Panc1 (cell line): ENCODE data around the gene OSBPL10. TPM values are rescaled to one million over a fixed set of nuclear protein-coding genes. Genes with fewer than 3 reads are reported as not detected.

Experiments
- ATAC-seq: fragments of 200-7000 bp; cut with Tn5 transposase; 2 replicates; pipeline ENCODE4 v1.9.1; 2020; ENCODE audit warnings: mild to moderate bottlenecking, moderate library complexity
- BruUV-seq: library from RNA; stranded (reverse); fragments of 400-500 nt; replicated peaks from 2 replicates; lab custom pipeline; 2021; lab: Mats Ljungman, UMichigan
- CTCF ChIA-PET: fragments of 300-600 bp; sonication (Branson Sonifier 250); formaldehyde crosslinking; loops from one replicate; lab custom pipeline; 2022; ENCODE audit warnings: antibody characterized with exemption; lab: Charles Lee
- POLR2A ChIA-PET: fragments of 300-600 bp; sonication (Branson Sonifier 250); formaldehyde crosslinking; loops from one replicate; lab custom pipeline; 2022; ENCODE audit warnings: antibody characterized with exemption; lab: Charles Lee
- DNase-seq: peaks from one replicate; pipeline ENCODE4 v3.0.0-alpha.2; 2010; ENCODE audit warnings: low read depth, low spot score
- H3K27ac ChIP-seq: 2 replicates; pipeline ENCODE4 v1.5.1; 2011; ENCODE audit warnings: mild to moderate bottlenecking, low read length, inconsistent platforms
- H3K27me3 ChIP-seq: fragments of 200-500 bp; sonication (Bioruptor generic); 2 replicates; pipeline ENCODE4 v1.6.0; 2014; ENCODE audit warnings: low read length, inconsistent platforms; ENCODE audit not compliant: control insufficient read depth, insufficient read depth
- H3K36me3 ChIP-seq: fragments of 200-500 bp; sonication (Bioruptor generic); 2 replicates; pipeline ENCODE4 v1.5.1; 2014; ENCODE audit warnings: inconsistent platforms, mild to moderate bottlenecking, low read length, moderate library complexity; ENCODE audit not compliant: control insufficient read depth, insufficient read depth
- H3K4me1 ChIP-seq: 2 replicates; pipeline ENCODE4 v1.5.1; 2011; ENCODE audit warnings: inconsistent platforms, mild to moderate bottlenecking, low read length, moderate library complexity; ENCODE audit not compliant: control insufficient read depth, insufficient read depth
- H3K4me3 ChIP-seq, 2 experiments: 2 replicates each; pipeline ENCODE4 v1.5.1; 2011 to 2012; ENCODE audit warnings: low read depth in 2 of 2, low read length in 2 of 2, mild to moderate bottlenecking in 2 of 2, inconsistent platforms in 1 of 2, moderate library complexity in 1 of 2
- H3K9me3 ChIP-seq: fragments of 200-500 bp; sonication (Bioruptor generic); 2 replicates; pipeline ENCODE4 v1.5.1; 2014; ENCODE audit warnings: low read depth, mild to moderate bottlenecking, inconsistent platforms, low read length, moderate library complexity; ENCODE audit not compliant: control insufficient read depth, insufficient read depth
- POLR2AphosphoS5 ChIP-seq: IDR thresholded peaks from 2 replicates; pipeline ENCODE4 v1.6.1; 2012; ENCODE audit warnings: mild to moderate bottlenecking, low read depth, low read length, moderate library complexity
- SIN3A ChIP-seq: IDR thresholded peaks from 2 replicates; pipeline ENCODE4 v1.6.1; 2012; ENCODE audit warnings: low read depth, mild to moderate bottlenecking, low read length, moderate library complexity, borderline replicate concordance; ENCODE audit not compliant: insufficient read depth
- TCF7L2 ChIP-seq: IDR thresholded peaks from 2 replicates; pipeline ENCODE4 v1.6.1; 2011; ENCODE audit warnings: mild to moderate bottlenecking, low read depth, low read length, inconsistent platforms
- in situ Hi-C: cut with HindIII; loops from 2 replicates; pipeline ENCODE4 v1.10.0; 2016; ENCODE audit warnings: low sequenced_read_pairs, low pct_unique_long_range_greater_than_20kb
- intact Hi-C: fragments of 100-400 bp; cut with micrococcal nuclease; formaldehyde crosslinking; loops from one replicate; pipeline ENCODE4 v1.10.0; 2022; ENCODE audit not compliant: unreplicated experiment
- total RNA-seq: library from RNA; stranded (reverse); gene quantifications from one replicate; pipeline ENCODE4 v1.2.1, GENCODE V29; 2021; ENCODE audit not compliant: unreplicated experiment
- TF ChIP-seq, protein P1 (sequence below): fragments of 450-650 bp; IDR thresholded peaks from 2 replicates; pipeline ENCODE4 v1.5.1; 2017; ENCODE audit warnings: mild to moderate bottlenecking
- TF ChIP-seq, protein P2 (sequence below), 2 experiments: IDR thresholded peaks; 2 replicates each; pipeline ENCODE4 v1.6.1; 2011 to 2012; ENCODE audit warnings: low read depth in 2 of 2, control low read depth in 1 of 2, low read length in 1 of 2, mild to moderate bottlenecking in 1 of 2, moderate library complexity in 1 of 2; ENCODE audit not compliant: insufficient read depth in 1 of 2

The OSBPL10 gene
- total RNA-seq, 1 experiment from 2014 or later, result 88.1 TPM

DNA sequence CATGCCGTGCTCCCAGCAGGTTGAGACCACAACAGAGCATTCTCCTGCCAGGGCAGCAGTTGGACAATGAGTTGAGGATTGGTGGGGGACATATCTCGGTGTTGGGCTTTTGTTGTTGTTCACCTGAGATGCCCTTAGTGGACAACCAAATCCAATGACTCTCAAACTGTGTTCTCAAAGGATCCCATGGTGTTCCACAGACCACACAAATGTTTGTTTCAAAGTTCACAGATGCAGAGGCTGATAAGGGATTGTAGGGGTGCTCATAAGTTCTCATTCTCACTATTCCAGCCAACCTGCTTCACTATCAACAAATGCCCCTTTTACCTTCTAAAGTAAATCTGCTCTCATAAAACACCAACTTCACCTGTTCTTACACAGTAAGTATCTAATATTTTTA, 159.9 kb downstream of the OSBPL10 start:
- ATAC-seq (no peak), DNase-seq (no peak)
- intact Hi-C loops (no loop called here), in situ Hi-C loops (no loop called here)
- Histone ChIP-seq H3K36me3 (no peaks in the 10 kb centered on the region), H3K27ac (no peak overlapping the region), H3K4me1 (no peaks in the 10 kb centered on the region), H3K27me3 (no peaks in the 10 kb centered on the region), H3K9me3 (no peaks in the 10 kb centered on the region), H3K4me3 (no peak overlapping the region)
- ChIA-PET POLR2A (no interaction called here), CTCF (no interaction called here)
- no TSS peak for BruUV-seq
- TF ChIP-seq SIN3A, result no peak
- TF ChIP-seq, protein P1, sequence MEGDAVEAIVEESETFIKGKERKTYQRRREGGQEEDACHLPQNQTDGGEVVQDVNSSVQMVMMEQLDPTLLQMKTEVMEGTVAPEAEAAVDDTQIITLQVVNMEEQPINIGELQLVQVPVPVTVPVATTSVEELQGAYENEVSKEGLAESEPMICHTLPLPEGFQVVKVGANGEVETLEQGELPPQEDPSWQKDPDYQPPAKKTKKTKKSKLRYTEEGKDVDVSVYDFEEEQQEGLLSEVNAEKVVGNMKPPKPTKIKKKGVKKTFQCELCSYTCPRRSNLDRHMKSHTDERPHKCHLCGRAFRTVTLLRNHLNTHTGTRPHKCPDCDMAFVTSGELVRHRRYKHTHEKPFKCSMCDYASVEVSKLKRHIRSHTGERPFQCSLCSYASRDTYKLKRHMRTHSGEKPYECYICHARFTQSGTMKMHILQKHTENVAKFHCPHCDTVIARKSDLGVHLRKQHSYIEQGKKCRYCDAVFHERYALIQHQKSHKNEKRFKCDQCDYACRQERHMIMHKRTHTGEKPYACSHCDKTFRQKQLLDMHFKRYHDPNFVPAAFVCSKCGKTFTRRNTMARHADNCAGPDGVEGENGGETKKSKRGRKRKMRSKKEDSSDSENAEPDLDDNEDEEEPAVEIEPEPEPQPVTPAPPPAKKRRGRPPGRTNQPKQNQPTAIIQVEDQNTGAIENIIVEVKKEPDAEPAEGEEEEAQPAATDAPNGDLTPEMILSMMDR, result no peak
- TF ChIP-seq, protein P2, sequence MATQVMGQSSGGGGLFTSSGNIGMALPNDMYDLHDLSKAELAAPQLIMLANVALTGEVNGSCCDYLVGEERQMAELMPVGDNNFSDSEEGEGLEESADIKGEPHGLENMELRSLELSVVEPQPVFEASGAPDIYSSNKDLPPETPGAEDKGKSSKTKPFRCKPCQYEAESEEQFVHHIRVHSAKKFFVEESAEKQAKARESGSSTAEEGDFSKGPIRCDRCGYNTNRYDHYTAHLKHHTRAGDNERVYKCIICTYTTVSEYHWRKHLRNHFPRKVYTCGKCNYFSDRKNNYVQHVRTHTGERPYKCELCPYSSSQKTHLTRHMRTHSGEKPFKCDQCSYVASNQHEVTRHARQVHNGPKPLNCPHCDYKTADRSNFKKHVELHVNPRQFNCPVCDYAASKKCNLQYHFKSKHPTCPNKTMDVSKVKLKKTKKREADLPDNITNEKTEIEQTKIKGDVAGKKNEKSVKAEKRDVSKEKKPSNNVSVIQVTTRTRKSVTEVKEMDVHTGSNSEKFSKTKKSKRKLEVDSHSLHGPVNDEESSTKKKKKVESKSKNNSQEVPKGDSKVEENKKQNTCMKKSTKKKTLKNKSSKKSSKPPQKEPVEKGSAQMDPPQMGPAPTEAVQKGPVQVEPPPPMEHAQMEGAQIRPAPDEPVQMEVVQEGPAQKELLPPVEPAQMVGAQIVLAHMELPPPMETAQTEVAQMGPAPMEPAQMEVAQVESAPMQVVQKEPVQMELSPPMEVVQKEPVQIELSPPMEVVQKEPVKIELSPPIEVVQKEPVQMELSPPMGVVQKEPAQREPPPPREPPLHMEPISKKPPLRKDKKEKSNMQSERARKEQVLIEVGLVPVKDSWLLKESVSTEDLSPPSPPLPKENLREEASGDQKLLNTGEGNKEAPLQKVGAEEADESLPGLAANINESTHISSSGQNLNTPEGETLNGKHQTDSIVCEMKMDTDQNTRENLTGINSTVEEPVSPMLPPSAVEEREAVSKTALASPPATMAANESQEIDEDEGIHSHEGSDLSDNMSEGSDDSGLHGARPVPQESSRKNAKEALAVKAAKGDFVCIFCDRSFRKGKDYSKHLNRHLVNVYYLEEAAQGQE (IDR thresholded peaks at IDR 0.05; ENCODE audit: insufficient read depth in 1 of 2, low read depth in 2 of 2, low read length in 1 of 2), result no peak
- TF ChIP-seq POLR2AphosphoS5, result no peak
- no peak for TF ChIP-seq TCF7L2

DNA sequence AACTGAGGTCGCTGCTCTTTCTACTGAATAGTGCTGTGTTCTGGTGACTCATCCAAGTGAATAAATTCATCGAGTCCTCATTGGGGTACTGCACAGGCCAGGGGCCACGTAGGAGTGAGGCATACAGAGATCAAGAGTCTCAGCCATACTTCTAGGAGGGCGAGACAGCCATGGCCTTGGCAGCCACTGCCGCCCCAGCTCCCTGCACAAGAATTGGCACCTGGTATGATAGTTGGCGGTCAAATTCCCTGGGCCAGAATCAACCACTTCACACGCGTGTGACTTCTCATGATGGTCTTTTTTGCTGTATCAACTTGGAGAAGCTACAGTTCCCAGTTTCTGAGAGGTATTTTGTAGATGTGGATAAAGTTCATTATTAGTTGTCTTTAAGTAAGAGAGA, 161.6 kb downstream of the OSBPL10 start:
- Histone ChIP-seq H3K4me3 (no peak overlapping the region), H3K27me3 (no peaks in the 10 kb centered on the region), H3K9me3 (no peaks in the 10 kb centered on the region), H3K4me1 (no peaks in the 10 kb centered on the region), H3K27ac (no peak overlapping the region), H3K36me3 (no peaks in the 10 kb centered on the region)
- no peak for TF ChIP-seq SIN3A
- TF ChIP-seq TCF7L2, result no peak
- TF ChIP-seq, protein P1, result no peak
- TF ChIP-seq, protein P2 (IDR thresholded peaks at IDR 0.05; ENCODE audit: insufficient read depth in 1 of 2, low read depth in 2 of 2, low read length in 1 of 2), result no peak
- TF ChIP-seq POLR2AphosphoS5, result no peak
- CTCF ChIA-PET, result no interaction called here
- in situ Hi-C loops (no loop called here), intact Hi-C loops (no loop called here)
- POLR2A ChIA-PET, result no interaction called here
- no peak for DNase-seq
- BruUV-seq, result no TSS peak
- no peak for ATAC-seq
